A673 (cell line): ENCODE results near the gene MOSPD2. TPM values are rescaled to one million over a fixed set of nuclear protein-coding genes. Genes with fewer than 3 reads are reported as not detected.

ENCODE experiments used
- BruUV-seq: library from RNA; stranded (reverse); fragments of 400-500 nt; replicated peaks from 2 replicates; lab custom pipeline; 2021; lab: Mats Ljungman, UMichigan
- CTCF ChIA-PET: fragments of 300-600 bp; sonication (Branson Sonifier 250); formaldehyde crosslinking; loops from one replicate; lab custom pipeline; 2022; ENCODE audit warnings: antibody characterized with exemption; lab: Charles Lee
- POLR2A ChIA-PET: fragments of 300-600 bp; sonication (Branson Sonifier 250); formaldehyde crosslinking; loops from one replicate; lab custom pipeline; 2022; ENCODE audit warnings: antibody characterized with exemption; ENCODE audit not compliant: low non-redundant PET; lab: Charles Lee
- DNase-seq: peaks from one replicate; pipeline ENCODE4 v3.0.0-alpha.2; 2015; ENCODE audit warnings: low spot score
- H3K27ac ChIP-seq: fragments of 200-600 bp; sonication (generic); 2 replicates; pipeline ENCODE4 v1.5.1; 2016; ENCODE audit warnings: mixed run types, low read depth, mild to moderate bottlenecking, mixed read lengths, antibody characterized with exemption, low read length; ENCODE audit not compliant: poor library complexity, severe bottlenecking
- H3K27me3 ChIP-seq: fragments of 200-600 bp; sonication (generic); replicated peaks from 2 replicates; pipeline ENCODE4 v1.6.1; 2017; ENCODE audit warnings: mixed run types, low read depth, mild to moderate bottlenecking, mixed read lengths, antibody characterized with exemption, low read length; ENCODE audit not compliant: insufficient read depth, poor library complexity
- H3K36me3 ChIP-seq: fragments of 200-600 bp; sonication (generic); 2 replicates; pipeline ENCODE4 v1.6.1; 2016; ENCODE audit warnings: mixed run types, mild to moderate bottlenecking, mixed read lengths, antibody characterized with exemption, low read length; ENCODE audit not compliant: insufficient read depth, poor library complexity, severe bottlenecking
- H3K4me1 ChIP-seq: fragments of 200-600 bp; sonication (generic); 2 replicates; pipeline ENCODE4 v1.6.1; 2017; ENCODE audit warnings: mixed run types, mild to moderate bottlenecking, mixed read lengths, antibody characterized with exemption, low read length; ENCODE audit not compliant: insufficient read depth, poor library complexity, severe bottlenecking
- H3K4me3 ChIP-seq: fragments of 200-600 bp; sonication (generic); 2 replicates; pipeline ENCODE4 v1.5.1; 2016; ENCODE audit warnings: low read depth, mixed run types, mild to moderate bottlenecking, mixed read lengths, low read length; ENCODE audit not compliant: poor library complexity, severe bottlenecking
- H3K9me3 ChIP-seq: fragments of 200-600 bp; sonication (generic); 2 replicates; pipeline ENCODE4 v1.6.1; 2016; ENCODE audit warnings: mixed run types, low read depth, mild to moderate bottlenecking, mixed read lengths, antibody characterized with exemption, low read length; ENCODE audit not compliant: poor library complexity, severe bottlenecking
- EZH2 ChIP-seq: fragments of 200-600 bp; sonication (generic); IDR thresholded peaks from 2 replicates; pipeline ENCODE4 v1.6.1; 2017; ENCODE audit warnings: borderline replicate concordance, low read depth, mild to moderate bottlenecking, mixed read lengths, antibody characterized with exemption, low read length; ENCODE audit not compliant: poor library complexity, severe bottlenecking
- intact Hi-C: fragments of 100-400 bp; cut with micrococcal nuclease; formaldehyde crosslinking; loops from one replicate; pipeline ENCODE4 v1.10.0; 2022; ENCODE audit not compliant: unreplicated experiment
- total RNA-seq: library from RNA; stranded (reverse); gene quantifications from 2 replicates; pipeline ENCODE4 v1.2.3, GENCODE V29; 2021
- TF ChIP-seq, protein P1 (sequence below): fragments of 300-800, 200-600 bp; sonication (generic); conservative IDR thresholded peaks from 2 replicates; pipeline ENCODE4 v1.5.1; 2017; ENCODE audit warnings: low read depth, mild to moderate bottlenecking, antibody characterized with exemption, low read length, moderate library complexity, mixed read lengths

MOSPD2 gene
- total RNA-seq, 1 experiment from 2014 or later = 11.5 TPM

GRCh38 chrX:14920196-14920595 is 47.0 kb downstream of the MOSPD2 start:
- Histone ChIP-seq H3K36me3 (no peaks in the 10 kb centered on the region), H3K4me3 (no peak overlapping the region), H3K9me3 (no peaks in the 10 kb centered on the region), H3K4me1 (no peaks in the 10 kb centered on the region), H3K27me3 (no peaks in the 10 kb centered on the region), H3K27ac (no peak overlapping the region)
- intact Hi-C loops = no loop called here
- no TSS peak for BruUV-seq
- CTCF ChIA-PET = no interaction called here
- TF ChIP-seq EZH2 = no peak
- TF ChIP-seq, protein P1, sequence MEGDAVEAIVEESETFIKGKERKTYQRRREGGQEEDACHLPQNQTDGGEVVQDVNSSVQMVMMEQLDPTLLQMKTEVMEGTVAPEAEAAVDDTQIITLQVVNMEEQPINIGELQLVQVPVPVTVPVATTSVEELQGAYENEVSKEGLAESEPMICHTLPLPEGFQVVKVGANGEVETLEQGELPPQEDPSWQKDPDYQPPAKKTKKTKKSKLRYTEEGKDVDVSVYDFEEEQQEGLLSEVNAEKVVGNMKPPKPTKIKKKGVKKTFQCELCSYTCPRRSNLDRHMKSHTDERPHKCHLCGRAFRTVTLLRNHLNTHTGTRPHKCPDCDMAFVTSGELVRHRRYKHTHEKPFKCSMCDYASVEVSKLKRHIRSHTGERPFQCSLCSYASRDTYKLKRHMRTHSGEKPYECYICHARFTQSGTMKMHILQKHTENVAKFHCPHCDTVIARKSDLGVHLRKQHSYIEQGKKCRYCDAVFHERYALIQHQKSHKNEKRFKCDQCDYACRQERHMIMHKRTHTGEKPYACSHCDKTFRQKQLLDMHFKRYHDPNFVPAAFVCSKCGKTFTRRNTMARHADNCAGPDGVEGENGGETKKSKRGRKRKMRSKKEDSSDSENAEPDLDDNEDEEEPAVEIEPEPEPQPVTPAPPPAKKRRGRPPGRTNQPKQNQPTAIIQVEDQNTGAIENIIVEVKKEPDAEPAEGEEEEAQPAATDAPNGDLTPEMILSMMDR = no peak
- DNase-seq = no peak
- POLR2A ChIA-PET = no interaction called here

GRCh38 chrX:14922437-14922836 is 49.2 kb downstream of the MOSPD2 start:
- H3K27me3 ChIP-seq = no peaks in the 10 kb centered on the region
- intact Hi-C loops = no loop called here
- no peak for TF ChIP-seq EZH2
- TF ChIP-seq, protein P1 = no peak
- POLR2A ChIA-PET = no interaction called here
- H3K4me3 ChIP-seq = no peak overlapping the region
- no peak for DNase-seq
- no peaks in the 10 kb centered on the region for H3K9me3 ChIP-seq
- H3K27ac ChIP-seq = no peak overlapping the region
- no peaks in the 10 kb centered on the region for H3K4me1 ChIP-seq
- H3K36me3 ChIP-seq = no peaks in the 10 kb centered on the region
- no TSS peak for BruUV-seq
- CTCF ChIA-PET = no interaction called here

- no peaks in the 10 kb centered on the region for H3K36me3 ChIP-seq
- POLR2A ChIA-PET = no interaction called here
- H3K27me3 ChIP-seq = no peaks in the 10 kb centered on the region
- H3K9me3 ChIP-seq = no peaks in the 10 kb centered on the region
- no peak for TF ChIP-seq EZH2
- TF ChIP-seq, protein P1 = no peak
- intact Hi-C loops = no loop called here
- no peaks in the 10 kb centered on the region for H3K4me1 ChIP-seq
- no peak overlapping the region for H3K27ac ChIP-seq
- no peak overlapping the region for H3K4me3 ChIP-seq
- no TSS peak for BruUV-seq
- CTCF ChIA-PET = no interaction called here
- no peak for DNase-seq
Measured at GRCh38 chrX:14923761-14924160, 50.5 kb downstream of the MOSPD2 start.
